PFSK-1 (cell line): ENCODE results near the gene CFAP65.

Experiments used
- FOXP2 ChIP-seq: optimal IDR thresholded peaks from 2 replicates; pipeline ENCODE3; 2011; ENCODE audit warnings: borderline replicate concordance, control low read depth, inconsistent platforms; ENCODE audit not compliant: insufficient read depth; ENCODE audit errors: extremely low read length, extremely low read depth
- POLR2AphosphoS5 ChIP-seq: IDR thresholded peaks from 2 replicates; pipeline ENCODE4 v1.6.1; 2012; ENCODE audit warnings: low read depth, mild to moderate bottlenecking, control low read depth, low read length, moderate library complexity
- REST ChIP-seq, 2 experiments: IDR thresholded peaks; 2 replicates each; pipeline versions ENCODE4 v1.6.1 to v1.8.0; 2011 to 2012; ENCODE audit warnings: low read depth in 2 of 2, low read length in 2 of 2, control low read depth in 1 of 2, inconsistent platforms in 1 of 2, mild to moderate bottlenecking in 1 of 2, moderate library complexity in 1 of 2; ENCODE audit not compliant: insufficient read depth in 1 of 2
- SIN3A ChIP-seq: IDR thresholded peaks from 2 replicates; pipeline ENCODE4 v1.6.1; 2012; ENCODE audit warnings: mild to moderate bottlenecking, low read length, moderate library complexity, borderline replicate concordance; ENCODE audit not compliant: insufficient read depth
- TAF1 ChIP-seq: IDR thresholded peaks from 2 replicates; pipeline ENCODE4 v1.6.1; 2012; ENCODE audit warnings: low read length, control low read depth, borderline replicate concordance; ENCODE audit not compliant: insufficient read depth

CFAP65 gene

GRCh38 chr2:218991674-218992168 is 49.6 kb downstream of the CFAP65 start:
- TF ChIP-seq POLR2AphosphoS5 (no peak), TAF1 (no peak), FOXP2 (no peak), REST (IDR thresholded peaks at IDR 0.05; ENCODE audit: insufficient read depth in 1 of 2, low read depth in 2 of 2, low read length in 2 of 2) (peak; percentile 82 to 90), SIN3A (no peak)

DNA sequence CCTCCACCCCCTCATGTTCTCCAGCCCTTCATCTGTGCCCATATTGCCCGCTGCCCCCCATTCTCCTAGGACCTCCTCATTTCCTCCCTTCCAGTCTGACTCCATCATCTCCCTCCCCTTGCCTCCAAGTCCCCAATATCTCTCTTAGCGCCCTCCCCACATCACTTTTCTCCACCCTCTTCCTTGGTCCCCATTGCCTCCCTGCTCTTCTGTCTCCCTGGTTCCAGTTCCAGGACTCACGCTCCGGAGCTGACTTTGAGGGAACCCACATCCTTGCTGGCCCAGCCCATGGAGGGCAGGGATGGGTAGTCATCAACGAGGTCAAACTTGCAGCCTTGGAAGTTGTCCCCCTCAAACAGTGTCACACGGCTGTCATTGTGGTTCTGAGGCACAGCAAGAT is 50.7 kb downstream of the CFAP65 start:
- TF ChIP-seq FOXP2, result no peak
- TF ChIP-seq TAF1, result no peak
- TF ChIP-seq SIN3A, result no peak
- TF ChIP-seq REST (IDR thresholded peaks at IDR 0.05; ENCODE audit: insufficient read depth in 1 of 2, low read depth in 2 of 2, low read length in 2 of 2), result no peak

DNA sequence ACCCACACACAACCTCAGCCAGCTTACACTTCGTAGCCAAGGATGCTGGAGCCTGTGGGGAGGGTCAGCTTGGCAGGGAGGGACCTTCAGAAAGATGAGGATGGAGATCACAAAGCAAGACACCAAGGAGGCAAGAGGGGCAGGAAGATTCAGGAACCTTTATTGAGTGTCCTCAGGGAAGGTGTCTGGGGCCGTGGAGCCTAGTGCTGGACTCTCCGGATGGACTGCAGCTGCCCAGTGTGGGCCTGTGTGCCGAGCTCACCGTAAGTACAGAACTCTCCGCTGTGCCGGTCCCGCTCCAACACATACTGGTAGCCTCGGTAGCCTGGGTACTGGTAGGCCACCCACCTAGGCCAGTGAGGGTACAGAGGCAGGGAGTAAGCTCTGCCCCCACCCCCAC is 51.3 kb downstream of the CFAP65 start:
- no peak for TF ChIP-seq TAF1
- no peak for TF ChIP-seq POLR2AphosphoS5
- TF ChIP-seq FOXP2, result no peak
- TF ChIP-seq REST (IDR thresholded peaks at IDR 0.05; ENCODE audit: insufficient read depth in 1 of 2, low read depth in 2 of 2, low read length in 2 of 2), result no peak
- no peak for TF ChIP-seq SIN3A

DNA sequence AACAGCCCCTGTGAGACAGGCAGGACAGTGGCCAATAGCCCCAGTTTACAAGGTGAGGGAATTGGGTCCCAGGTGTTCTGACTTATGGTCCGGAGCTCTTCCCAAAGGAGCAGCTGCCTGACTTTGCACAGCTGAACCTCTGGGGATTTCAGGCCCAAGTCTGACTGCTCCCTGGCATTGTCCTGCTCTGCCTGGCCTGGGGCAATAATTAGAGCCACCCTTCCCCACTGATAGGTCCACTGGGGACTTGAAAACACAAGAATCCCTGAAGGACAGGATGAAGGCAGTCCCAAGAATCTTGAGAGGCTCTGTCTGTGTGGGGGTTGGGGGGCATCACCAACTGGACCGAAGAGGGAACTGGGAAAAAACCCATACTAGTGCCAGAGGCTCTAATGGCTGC is 52.7 kb downstream of the CFAP65 start:
- no peak for TF ChIP-seq REST (IDR thresholded peaks at IDR 0.05; ENCODE audit: insufficient read depth in 1 of 2, low read depth in 2 of 2, low read length in 2 of 2)
- no peak for TF ChIP-seq TAF1
- no peak for TF ChIP-seq SIN3A
- TF ChIP-seq POLR2AphosphoS5, result no peak
- no peak for TF ChIP-seq FOXP2

DNA sequence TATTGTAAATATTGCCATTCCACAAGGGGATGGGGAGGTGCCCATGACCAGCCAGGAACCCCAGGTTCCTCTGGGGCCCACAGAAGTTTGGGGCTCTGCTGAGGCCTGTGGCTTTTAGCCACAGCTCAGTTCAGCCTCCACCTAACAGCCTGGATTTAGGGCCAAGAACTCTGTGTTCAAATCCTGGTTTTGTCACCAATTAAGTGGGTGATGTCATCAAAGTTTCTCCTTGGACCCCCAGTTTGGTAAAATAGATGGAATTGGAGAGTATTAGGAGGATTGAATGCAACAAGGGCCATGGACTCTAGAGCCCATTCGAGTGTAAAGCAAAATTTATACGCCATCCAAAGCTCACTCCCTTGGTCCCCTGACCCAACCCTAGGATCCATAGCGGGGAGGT is 53.2 kb downstream of the CFAP65 start:
- TF ChIP-seq REST (IDR thresholded peaks at IDR 0.05; ENCODE audit: insufficient read depth in 1 of 2, low read depth in 2 of 2, low read length in 2 of 2) (no peak), SIN3A (no peak), TAF1 (no peak)
